GM18873 (cell line): ENCODE results near the gene A2M.
"Not testable (repeated sequence)": the region's sequence is repeated elsewhere in the genome, so short reads cannot be mapped to it uniquely, and the experiment has no call there.

Source experiments
- ATAC-seq: cut with Tn5 transposase; IDR thresholded peaks from one replicate; pipeline ENCODE4 v1.9.1; 2021; ENCODE audit warnings: mild to moderate bottlenecking, moderate library complexity, moderate number of reproducible peaks; ENCODE audit not compliant: unreplicated experiment, low FRiP score

Gene A2M

DNA sequence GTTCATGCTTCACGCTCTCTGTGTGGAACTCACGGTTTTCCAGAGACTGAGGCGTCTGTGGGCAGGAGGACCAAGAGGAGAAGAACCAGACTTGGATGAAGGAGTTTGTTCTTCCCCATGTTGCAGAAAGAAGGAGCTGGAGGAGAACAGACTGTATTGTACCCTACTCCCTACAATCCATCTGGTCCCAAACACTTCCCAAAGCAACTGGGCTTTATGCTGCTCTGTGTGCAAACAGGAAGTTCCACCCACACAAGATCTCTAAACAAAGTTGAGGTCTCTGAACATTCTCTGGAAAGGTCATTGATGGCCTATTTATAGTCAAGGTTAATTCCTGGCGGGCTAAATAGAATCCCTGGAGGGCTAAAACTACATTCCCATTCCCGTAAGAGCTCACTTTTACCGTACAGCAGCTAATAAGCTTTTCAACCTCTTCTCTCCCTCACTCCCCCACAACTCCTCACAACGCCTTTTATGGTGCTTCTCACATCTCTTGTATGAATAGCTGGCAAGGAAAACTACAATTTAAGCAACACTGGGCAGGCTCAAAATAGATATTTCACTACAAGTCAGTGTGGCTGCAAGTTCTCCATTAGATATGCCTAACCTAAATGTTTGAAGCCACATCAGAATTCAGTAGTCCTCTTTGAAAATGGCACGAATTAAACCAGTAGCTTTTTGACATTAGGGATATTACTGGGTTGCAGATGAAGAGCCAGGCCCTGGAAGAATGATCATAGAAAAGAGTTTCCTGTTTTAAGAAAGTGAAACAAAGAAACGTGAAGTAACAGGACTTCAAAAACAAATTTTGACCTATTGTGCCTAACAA, at the start of gene A2M:
A2M (minus strand) TSS at position 189 of the 829 bp plus-strand sequence; CDS start at position 119, 70 bp downstream.
- no peak for ATAC-seq

DNA sequence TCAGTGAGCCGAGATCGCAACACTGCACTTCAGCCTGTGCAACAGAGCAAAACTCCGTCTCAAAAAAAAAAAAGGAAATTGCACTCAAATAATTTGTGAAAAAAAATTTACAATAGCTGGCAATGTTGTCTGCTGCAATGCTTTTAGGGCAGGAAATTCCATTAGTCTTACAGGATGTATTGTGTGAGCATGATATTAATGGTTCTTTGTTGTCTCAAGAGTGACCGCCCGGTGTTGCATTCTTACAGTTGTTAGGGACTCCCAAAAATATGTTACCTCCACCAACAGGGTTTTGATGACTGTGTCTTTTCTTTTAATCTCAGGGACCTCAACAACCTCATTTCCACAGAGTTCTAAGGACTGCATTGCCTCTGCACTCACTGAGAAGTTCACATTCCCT, 47.7 kb upstream of the A2M start:
- no peak for ATAC-seq

DNA sequence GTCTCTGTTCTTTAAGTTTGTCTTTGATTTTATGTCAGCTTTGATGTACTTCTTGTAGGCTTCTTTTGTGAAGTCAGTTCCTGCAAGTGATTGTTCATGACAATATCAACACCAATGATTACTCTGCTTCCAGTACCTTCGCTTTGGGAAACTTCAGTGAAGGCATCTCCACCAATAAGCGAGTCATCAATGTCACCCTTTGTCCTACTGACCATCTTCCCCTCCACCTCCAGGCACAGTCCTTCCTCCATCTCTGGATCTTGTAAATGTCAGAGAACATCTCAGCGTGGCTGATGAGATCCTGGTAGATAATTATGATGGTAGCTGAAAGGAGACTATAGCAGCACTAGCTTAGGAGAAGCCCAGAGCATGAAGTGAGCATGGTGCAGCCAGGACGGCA, 40.4 kb upstream of the A2M start:
- no peak for ATAC-seq

DNA sequence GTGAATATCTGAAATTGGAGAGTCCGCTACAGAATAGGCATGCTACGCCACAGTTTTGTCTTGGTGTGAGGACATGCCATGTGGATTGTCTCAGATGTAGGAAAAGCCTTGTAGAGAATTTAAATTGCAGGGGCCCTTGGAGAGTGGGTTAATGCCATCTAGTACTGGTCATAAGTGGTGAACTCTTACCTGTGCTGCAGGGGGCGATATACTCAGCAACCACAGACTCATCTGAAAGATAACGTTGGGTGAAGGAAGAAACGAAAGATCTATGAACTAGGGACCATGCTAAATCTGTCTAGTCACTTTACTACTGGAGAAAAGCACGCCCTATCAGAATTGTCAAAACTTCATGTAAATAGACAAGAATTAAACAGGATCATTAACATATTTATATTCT, 33.7 kb upstream of the A2M start:
- ATAC-seq, result no peak

DNA sequence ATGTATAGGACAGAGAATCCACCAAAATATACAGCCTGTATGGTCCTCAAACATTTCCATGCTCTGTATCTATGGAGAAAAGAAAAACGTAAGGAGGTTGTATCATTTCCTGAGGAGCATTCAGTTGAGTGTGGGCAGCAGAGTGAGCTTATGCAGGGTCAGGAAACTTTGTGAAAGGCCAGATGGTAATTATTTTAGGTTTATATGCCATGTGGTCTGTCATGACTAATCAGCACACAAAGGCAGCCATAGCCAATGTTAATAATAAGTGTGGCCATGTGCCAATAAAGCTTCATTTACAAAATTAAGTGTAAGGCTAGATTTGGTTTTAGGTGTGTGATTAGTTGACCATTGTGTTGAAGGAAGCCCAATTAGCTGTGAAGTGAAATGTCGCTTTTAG, 33.2 kb upstream of the A2M start:
- ATAC-seq, result no peak

DNA sequence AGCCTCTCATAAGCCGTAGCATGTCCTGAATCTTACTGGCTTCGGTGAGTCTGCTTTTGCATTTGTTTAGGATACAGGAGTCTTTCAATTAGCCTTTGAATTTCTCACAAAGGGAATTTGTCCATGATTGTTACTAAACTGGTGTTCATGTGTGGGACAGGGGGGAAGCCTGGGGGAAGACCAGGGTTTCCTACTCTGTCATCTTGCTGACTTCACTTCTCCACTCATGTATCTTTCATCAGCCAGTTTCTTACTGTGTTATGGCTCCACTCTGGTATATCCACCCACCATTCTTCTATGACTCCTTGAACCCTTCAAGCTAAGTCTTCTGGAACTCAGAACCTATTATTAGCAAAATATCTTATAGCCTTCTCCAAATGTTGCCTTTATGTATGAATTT, 31.7 kb upstream of the A2M start:
- no peak for ATAC-seq

DNA sequence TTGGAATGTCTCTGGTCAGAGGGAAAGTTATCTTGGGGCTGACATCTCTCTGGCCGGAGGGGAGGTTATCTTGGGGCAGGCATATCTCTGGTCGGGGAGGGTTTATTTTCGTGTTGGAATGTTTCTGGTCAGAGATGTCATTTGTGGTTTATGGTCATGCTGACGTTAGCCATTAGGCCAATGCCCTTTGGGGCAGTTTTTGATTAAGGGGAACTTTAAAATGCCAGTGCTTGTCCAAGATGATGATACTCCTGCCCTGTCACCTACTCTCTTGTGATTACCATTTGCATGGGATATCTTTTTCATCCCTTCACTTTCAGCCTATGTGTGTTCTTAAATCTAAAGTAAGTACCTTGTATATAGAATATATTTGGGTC, 29.0 kb upstream of the A2M start:
- ATAC-seq, result no peak

DNA sequence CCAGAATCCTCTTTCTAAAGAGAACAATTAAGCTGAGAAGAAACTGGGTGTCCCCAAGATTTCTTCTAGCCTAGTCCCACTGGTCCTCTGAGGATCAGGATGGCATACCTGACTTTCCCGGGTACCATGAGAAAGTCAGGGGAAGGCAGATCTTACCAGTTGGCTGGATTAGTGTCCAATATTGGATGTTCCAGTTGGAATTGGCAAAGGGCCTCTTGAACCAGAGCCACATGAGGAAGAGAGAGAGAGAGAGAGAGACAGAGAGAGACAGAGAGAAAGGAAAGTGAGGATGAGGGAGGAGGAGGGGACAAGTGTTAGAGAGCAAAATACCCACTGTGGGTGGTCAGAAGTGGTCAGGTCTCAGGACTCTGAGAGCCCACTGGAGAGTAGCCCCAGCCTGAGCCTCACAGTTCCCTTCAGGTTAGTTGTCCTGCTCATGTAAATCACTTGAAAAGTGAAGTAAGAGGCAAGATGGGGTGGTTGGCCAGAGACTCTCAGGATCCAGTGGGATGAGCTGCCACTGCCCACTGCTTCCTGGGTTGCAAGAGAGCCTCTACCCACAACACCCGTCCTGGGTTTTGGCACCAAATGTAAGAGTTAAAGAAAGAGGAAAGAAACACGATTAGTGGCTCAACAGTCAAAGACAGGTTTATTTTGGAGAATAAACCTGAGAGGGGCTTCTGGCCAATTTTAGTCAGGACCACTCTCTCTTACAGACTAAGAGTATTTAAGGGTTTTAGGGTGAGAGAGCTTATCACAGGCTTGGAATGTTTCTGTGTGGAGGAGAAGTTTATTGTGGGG, 28.4 kb upstream of the A2M start:
- ATAC-seq, result no peak

DNA sequence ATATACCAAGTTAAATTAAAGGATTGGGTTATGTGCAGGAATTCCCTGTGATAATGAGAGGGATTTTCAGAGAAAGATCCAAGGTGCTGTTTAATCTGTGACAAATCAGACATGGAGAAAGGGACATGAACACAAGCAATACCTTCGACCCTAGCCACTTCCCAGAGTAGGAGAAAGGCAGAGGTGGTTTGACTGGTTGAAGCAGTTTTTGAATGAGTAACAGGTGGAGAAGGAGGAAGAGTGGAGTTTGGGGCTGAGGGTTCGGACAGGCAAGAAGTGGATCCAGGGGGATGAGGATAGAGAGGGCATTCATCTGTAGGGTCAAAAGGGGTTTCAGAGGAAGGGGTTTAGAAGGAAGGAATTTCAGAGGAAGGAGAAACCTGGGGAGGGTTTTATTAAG, 27.4 kb upstream of the A2M start:
- ATAC-seq, result no peak

DNA sequence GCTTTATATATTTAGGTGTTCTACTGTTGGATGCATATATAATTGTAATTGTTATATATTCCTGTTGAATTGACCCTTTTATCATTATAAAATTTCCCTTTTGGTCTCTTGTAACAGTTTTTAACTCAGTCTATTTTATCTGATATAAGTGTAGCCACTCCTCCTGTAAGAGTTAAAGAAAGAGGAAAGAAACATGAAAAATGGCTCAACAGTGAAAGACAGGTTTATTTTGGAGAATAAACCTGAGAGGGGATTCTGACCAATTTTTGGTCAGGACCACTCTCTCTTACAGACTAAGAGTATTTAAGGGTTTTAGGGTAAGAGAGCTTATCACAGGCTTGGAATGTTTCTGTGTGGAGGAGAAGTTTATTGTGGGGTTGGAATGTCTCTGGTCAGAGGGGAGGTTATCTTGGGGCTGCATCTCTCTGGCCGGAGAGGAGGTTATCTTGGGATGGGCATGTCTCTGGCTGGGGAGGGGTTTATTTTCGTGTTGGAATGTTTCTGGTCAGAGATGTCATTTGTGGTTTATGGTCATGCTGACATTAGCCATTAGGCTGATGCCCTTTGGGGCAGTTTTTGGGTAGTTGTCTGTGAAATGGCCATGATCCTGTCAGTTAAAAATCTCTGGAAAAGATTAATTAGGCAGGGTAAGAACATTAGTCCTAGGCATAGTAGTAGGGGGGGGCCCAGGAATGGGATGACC, 24.0 kb upstream of the A2M start:
- not testable (repeated sequence) for ATAC-seq

DNA sequence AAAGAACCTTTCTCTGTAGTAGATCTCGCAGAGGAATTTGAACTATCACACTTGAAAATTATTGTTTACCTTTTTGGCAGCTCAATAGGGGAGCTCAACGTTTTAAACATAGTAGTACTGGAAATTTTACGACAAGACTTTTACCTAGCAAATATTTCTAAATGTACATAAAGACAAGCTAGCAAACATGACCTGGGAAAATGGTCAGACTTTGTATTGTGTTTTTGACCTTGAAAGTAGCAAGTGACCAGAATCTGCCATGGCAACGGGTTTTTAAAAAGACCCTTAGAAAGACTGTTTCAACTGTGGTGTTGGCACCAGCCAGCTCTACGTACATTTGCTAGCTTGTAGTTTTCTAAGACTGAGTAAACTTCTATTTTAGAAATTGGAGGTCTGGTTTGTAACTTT, 20.2 kb upstream of the A2M start:
- ATAC-seq, result no peak

DNA sequence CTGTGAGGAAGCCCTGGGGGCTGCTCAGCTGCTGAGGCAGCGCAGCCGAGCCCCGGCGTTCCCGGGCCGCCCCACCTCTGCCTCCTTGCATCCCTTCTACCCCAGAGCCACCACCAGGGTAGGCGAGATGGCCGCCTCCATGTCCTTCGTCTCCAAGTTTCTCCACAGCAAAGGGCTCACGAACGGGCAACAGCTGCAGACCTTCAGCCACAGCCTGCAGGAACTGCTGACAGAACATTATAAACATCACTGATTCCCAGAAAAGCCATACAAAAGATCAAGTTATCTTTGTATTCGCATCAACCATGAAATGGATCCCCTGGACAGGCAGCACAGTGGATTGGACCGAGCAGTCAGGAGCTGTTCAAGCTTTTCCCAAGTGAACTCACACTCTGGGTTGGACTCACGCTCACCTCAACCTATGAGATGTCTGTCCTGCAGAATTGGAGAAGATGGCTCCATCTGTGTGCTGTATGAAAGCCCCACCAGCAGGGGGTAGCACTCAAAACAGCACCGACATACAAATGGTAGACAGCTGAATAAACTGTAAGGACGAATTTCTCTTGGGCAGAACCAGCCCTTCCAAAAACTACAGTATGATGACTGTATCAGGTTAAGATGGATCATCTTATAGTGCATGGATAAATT, 19.4 kb upstream of the A2M start:
- ATAC-seq, result no peak

DNA sequence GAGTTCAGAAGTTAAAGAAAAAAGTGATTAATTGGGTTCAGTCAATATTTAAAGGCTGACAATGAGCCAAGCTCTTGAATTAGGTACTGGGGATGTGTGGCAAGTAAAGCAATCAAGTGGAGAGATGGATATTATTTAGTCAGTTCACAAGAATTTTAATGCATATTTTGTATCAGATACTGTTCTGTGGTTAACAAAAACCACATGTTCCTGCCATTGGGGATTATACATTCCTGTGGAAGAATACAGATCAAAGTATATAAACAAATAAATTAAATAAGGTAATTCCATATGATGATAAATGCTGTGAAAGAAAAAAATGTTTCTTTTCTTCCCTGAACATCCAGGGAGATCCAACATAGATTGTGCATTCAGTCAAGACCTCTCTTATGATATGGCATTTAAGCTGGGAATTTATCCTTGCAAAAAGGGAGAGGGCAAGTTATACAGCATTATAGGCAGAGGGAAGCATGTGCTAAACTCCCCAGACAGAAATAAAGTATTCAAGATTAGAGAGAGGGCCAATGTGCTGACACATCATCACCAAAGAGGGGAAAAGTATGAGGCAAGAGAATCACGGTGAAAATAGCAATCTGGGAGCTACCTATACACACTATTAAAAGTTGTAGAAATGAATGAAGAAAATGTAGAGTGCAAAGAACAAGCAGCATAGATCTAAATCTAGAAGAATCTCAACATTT, 17.6 kb upstream of the A2M start:
- ATAC-seq, result no peak

DNA sequence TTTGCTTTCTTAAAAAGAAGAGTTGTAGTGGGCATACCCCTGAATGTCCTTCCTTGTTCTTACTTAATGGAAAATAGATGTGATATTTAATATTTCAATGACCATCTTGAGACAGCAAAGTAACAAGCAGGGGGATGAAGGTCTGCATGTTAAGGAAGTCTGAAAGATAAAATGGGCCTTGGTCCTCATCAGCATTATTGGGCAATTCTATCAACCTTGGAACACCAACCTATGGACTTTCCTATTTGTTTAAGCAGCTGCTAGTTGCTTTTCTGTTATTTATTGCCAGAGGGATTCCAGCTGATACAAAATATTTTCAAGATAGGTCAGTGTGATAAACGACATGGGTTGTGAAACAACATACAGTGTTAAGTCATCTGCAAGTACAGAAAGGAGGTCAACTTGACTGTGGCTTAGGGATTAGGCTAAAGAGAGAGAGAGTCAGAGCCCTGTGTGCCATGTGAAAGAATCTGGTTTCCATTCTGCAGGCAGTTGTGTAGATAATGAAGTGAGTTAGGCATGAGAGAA, 16.4 kb upstream of the A2M start:
- no peak for ATAC-seq

DNA sequence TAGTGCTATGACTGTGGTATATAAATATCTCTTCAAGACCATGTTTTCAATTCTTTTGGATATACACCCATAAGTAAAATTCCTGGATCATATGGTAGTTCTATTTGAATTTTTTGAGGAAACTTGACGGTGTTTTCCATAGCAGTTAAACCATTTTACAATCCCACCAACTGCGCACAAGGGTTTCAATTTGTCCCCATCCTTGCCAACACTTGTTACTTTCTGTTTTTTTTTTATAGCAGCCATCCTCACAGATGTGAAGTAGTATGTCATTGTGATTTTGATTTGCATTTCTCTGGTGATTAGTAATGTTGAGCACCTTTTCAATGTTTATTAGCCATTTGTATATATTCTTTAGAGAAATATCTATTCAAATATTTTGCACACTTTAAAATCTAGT, 14.5 kb upstream of the A2M start:
- ATAC-seq, result no peak

DNA sequence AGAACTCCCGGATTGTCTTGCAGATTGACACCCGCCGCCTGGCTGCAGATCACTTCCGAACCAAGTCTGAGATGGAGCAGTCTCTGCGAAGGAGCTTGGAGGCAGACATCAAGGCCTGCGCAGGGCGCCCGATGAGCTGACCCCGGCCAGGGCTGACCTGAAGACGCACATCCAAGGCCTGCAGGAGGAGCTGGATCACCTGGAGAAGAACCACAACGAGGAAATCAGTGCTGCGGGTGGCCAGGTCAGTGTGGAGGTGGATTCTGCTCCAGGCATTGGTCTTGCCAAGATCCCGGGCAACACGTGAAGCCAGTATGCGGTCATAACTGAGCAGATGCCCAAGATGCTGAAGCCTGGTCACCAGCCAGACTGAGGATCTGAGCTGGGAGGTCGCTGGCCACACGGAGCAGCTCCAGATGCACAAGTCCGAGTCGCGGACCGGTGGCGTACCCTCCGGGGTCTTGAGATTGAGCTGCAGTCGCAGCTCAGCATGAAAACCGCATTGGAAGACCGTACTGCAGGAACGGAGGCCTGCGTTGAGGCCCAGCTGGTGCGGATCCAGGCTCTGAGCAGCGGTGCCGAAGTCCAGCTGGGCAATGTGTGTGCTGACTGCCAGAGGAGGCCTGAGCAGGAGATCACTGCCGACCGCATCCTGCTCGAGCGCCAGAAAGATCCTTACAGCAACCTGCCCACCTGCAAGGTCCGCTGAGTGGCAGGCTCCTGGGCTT, 12.4 kb upstream of the A2M start:
- ATAC-seq, result no peak

DNA sequence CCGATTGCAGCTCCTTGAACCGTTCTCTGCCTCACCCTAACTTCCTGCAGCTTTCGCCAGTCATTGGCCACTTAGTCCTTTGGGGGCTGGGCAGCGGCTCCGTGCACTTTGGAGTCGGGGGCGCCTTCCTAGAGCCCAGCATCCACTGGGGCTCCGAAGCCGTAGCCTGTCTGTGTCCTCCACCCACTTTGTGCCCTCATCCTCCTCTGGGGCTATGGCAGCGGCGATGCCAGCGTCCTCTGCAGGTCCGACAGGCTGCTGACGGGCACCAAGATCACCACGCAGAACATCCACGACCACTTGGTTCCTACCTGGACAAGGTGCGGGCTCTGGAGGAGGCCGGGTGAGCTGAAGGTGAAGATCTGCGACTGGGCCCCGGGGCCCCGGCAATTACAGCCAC, 11.8 kb upstream of the A2M start:
- no peak for ATAC-seq

DNA sequence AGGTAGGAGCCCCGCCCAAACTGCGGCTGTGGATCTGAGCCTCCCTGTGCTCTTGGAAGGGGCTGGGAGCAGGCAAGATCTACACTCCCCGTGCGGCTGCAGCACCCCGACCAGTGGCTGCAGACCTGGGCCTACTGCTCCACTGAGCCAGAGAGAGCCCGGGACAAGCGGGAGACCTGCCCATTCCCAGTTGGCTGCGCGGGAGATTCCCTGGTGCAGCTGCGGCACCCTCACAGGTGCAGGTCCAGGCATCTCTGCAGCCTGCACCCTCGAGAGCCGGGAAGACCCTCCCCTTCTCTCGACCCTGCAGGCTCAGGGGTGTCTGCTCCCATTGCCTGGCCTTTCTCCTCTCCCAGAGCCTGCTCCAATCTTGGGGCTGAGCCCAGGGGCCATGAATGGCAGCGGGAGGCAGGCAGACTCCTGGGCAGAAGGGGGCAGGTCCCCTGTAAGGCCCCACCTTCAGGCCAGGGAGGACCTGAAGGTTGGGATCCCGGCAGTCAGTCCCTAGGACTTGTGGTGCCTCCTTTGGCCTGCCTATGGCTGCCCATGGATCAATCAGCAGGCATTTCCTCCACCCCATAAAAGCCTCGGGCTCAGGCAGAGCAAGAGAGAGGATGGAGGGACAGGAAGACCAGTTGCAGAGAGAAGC, 8.8 kb upstream of the A2M start:
- no peak for ATAC-seq
